H54 (cell line): ENCODE measurements around the gene ZSWIM6.

Experiments used
- DNase-seq: peaks from one replicate; pipeline ENCODE4 v3.0.0; 2011; ENCODE audit warnings: low spot score, mixed read lengths; ENCODE audit not compliant: insufficient read length
- FAIRE-seq: peaks from 3 replicates; lab custom pipeline; 2011; peaks lifted over from hg19 to GRCh38; lab: Jason Lieb, UNC
- POLR2A ChIP-seq: IDR thresholded peaks from 2 replicates; pipeline ENCODE4 v1.6.1; 2011; ENCODE audit warnings: low read depth, mild to moderate bottlenecking, low read length

Gene ZSWIM6

DNA sequence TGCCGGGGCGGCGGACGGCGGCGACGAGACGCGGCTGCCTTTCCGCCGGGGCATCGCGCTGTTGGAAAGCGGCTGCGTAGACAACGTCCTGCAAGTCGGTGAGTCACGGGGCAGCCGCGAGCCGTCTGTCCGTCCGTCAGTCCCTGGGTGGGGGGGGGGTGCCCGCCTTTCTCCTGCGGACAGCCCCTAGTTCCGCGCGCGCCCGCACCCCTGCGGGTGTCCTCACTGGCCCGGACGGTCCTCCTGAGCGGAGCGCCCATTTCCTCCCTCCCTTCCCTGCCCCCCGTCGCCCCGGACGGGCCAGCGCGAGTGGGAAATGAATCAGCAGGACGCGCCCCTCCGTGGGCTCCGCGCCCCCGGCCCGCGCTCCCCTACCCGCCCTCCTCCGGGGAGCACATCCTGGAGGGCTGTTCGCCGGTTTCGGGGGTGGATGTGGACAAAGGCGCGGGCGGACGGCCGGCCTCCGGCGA is 828 bp downstream of the ZSWIM6 start:
- FAIRE-seq (no peak), DNase-seq (peak; percentile 56)

DNA sequence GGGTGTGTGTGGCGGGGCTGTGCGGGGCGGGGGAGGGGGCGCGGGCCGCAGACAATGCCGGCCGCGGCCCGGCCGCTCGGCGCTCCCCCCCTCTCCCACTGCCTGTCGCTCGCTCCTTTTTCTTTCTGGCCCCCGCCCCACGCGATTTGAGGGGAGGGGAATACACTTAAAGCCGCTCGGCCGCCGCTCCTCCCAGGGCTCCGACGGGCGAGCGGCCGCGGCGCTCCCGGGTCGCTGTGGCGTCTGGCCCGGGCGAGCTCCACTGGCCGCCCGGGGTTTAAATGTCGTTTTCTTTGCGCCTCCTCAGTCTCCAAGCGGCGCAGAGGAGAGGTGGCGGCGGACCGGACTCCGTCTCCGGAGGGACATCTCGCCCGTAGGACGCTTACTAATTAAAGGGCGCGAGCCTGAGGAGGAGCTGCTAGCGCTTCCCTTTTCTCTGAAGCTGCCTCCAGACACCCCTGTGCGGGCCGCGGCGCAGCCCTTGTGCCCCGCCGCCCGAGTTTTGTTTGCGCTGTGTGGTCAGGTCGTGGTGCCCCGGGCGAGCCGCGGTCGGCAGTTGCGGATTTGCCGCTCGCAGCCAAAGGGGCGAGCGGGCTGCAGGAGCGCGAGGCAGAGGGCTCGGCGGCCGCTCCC is 1.4 kb downstream of the ZSWIM6 start:
- peak; percentile 33 for DNase-seq

More for the DNA sequence above, 828 bp downstream of the ZSWIM6 start:
- TF ChIP-seq POLR2A, result no peak; the same call in 1 of the 2 replicates

DNA sequence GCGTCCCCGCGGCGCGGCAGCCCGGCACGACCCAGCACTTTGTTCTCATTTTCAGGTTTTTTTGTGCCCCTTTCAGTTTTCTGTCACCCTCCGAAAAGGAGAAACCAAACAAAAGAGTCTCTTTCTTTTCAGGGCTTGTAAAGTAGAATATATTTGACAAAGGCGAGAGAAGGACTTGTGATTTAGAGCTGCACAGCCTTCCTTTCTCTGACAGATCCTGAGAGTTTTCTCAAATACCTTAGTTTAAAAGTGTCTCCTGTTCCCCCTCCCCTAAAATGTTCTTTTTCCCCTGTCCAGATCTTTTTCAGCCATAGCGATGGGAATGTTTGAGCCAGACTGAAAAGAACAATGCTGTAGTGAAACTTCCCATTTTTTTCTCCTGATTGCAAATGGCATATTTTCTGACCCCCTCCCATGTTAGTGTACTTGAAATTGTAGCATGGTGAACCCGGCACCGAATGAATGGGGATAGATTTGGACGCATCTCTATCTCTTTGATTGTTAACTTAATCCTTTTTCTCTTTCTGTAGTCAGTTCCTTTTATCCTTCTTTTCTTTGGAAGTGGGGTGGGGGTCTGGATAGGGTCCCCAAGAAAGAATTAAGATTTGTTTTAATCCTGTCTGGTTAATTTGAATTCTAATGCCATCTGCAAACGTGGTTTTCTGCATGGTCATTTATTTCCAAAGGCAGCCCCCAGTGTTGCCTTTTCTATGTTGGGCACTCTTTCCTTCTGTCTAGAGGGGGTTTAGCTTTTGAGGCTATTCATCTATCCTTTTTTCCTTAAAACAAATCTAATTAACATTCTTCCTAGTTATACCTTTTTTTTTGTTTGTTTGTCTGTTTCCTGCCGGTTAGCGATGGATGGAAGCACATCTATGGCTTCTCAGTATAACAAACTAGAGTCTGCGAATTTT is 2.2 kb downstream of the ZSWIM6 start:
- no peak for TF ChIP-seq POLR2A
- no peak for FAIRE-seq
- no peak for DNase-seq

More for the DNA sequence above, 1.4 kb downstream of the ZSWIM6 start:
- FAIRE-seq, result no peak
- no peak for TF ChIP-seq POLR2A

DNA sequence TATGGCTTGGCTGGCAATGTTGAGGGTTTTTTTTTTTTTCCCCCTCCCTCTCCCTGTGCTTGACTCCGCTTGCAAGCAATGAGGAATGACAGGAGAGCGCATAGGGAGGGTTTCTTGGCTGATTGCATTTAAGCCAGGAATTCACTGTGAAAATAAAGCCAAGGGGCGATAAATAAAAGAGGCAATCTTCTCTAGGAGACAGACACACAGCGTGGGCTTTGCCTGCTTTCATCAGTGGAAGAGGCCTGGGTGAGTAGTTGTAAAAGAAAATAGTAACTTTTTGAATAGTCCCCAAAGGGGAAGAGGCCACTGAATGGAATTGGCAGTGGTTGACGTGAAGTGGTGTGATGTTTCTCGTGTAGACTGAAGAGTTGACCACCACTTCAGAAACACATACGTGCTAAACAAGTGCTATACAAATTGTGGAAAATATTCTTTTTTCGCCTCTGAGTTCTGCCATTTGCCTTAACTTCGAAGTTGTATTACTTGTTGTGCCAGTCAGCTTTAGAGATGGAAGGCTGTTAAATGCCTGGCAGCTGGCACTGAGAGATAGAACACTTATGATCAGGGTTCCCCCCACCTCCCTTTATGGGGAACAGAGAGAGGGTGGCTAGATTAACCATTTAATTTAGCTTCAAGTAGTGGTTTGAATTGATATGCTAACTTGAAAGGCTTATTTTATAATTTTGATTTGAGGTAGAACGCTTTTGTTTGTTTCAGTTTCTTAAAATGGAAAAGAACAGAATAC is 3.0 kb downstream of the ZSWIM6 start:
- no peak for TF ChIP-seq POLR2A
- no peak for FAIRE-seq
- DNase-seq, result no peak

DNA sequence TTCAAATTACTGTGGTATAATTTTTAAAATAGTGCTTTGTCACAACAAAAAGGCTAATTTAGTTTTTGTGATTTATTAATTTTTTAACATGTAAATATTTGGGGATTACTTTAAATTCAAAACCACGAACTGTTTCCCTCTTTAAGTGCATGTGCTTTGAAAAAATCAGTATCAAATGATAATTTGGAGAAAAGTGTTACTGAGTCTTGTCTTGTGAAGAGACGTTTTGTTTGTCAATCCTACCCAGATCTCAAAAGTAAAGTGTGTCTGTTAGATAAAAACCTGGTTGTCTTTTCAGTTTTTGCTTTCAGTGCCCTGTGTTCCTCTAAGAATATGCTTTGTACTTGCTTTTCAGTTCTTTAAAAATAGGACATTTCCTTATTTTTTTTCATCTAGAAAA is 7.7 kb downstream of the ZSWIM6 start:
- DNase-seq (no peak), FAIRE-seq (no peak)
- no peak for TF ChIP-seq POLR2A

DNA sequence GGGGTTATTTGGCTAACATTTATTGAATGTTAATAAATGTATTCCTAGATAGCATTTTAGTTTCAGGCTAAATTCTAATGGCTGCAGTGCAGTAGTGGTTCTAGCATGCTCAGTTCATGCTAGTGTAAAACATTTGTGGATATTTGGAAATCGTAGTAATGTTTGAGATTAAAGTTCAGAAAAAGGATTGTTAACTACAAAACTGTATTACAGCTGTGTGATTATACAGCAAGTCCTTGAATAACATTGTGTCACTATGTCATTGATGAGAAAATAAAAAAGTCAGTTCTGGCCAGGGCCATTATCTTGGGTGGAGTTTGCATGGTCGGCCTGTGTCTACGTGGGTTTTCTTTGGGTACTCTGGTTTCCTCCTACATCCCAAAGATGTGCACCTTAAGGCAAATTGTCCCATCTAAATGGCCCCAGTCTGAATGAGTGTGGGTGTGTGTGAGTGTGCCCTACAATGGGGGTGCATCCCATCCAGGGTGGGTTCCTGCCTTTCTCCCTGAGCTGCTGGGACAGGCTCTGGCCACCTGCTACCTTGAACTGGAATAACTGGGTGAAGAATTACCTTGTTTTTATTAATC is 8.8 kb downstream of the ZSWIM6 start:
- no peak for TF ChIP-seq POLR2A
- DNase-seq (no peak), FAIRE-seq (peak; percentile 15)

DNA sequence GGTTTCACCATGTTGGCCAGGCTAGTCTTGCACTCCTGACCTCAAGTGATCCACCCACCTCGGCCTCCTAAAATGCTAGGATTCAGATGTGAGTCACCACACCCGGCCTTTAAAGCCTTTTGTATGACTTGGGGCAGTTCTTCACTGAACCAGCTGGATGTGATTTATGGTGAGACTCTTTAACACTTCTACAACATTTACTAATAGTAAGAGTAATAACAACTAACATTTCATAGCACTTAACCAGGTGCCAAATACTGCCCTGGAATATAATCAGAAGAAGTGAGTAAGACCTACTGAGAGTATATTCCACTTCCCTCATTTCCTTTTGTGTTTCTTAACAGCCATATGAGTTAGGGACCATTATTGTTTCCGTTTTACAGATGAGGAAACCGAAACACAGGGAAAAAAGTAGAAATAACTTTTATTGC is 10.0 kb downstream of the ZSWIM6 start:
- FAIRE-seq (peak; percentile 99), DNase-seq (no peak)
- TF ChIP-seq POLR2A, result no peak

DNA sequence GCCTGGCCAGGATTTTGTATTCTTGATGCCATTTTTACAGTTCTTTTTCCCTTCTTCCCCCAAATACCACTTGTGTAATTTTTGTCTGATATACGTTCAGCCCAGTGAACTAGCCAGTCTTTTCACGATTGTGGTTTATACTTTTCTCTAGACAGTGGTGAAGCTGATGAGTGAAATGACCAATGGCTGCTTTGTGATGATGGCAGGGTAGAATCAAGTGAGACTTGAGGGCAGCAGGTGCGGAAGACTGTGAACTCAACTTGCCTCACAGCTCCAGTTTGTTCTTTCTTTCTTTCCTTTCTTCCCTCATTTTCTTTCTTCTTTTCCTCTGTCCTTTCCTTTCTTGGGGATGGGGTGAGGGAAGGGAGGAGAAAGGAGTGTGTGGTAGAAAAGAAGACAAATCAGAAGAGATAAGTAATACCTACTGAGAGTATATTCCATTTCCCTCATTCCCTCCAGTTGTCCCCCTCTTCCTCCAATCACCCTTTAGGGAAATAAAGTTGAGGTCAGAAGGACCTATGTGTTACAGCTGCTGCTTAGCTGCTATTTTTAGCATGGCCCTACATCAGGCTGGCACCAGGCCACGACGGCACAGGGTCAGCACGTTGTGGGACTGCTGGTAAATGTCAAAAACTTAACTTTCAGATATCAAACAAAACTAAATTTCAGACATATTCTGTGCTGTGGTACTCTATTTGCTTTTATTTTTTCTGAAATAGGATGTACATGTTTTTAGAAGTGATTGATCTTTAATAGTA is 12.3 kb downstream of the ZSWIM6 start:
- FAIRE-seq, result no peak
- no peak for DNase-seq
- no peak for TF ChIP-seq POLR2A

DNA sequence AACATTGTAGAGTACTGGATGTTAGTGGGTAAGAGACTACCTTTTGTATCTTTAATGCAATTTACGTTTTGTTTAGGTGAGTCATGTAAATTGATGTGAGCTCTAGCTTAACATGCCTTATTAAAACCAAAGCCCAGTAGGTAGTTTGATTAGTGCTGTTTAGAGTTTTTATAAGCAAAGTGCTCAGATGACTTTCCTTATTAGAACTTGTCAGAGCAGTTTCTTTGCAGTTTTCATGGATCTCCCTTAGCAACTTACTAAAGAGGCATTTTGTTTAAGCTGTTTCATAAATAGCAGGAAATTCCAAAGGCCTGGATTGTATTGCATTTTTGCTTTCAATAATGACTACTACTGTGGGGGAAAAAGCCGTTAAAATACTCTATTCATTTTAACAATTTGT is 14.5 kb downstream of the ZSWIM6 start:
- TF ChIP-seq POLR2A, result no peak
- no peak for DNase-seq
- FAIRE-seq, result no peak

DNA sequence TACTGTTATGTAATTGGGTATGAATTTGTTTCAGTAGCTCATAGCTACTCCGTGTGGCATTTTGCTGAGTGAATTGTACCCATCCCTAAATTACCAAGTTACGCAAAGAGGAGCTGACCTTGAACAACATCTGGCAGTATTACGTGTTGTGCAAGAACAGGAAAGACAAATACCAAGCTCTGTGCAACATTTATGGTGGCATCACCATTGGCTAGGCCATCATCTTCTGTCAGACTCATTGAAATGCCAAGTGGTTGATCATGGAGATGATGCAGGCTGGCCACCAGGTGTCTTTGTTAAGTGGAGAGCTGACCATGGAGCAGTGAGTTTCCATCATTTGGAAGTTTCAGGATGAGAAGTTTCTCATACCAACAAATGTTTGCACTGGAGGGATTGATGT is 15.0 kb downstream of the ZSWIM6 start:
- DNase-seq, result no peak
- FAIRE-seq, result peak; percentile 36
- no peak for TF ChIP-seq POLR2A

DNA sequence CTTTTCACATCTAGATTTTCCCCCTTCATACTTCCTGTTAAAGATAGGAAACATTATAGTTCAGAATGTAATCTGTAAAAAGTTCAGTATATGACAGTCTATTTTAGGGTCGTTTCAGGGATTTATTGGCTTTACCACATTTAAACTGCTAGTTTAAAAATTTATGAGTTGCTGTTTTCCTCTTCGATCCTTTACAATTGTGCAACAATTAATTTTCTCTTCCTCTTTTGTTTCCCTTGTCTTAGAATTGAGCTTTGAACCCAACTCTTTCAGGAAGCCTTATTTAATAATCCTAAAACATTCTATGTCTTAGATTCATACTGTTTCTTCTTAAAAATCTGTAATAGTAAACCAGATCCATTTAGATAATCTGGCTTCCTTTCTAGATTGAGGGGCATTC is 16.4 kb downstream of the ZSWIM6 start:
- FAIRE-seq (no peak), DNase-seq (no peak)
- TF ChIP-seq POLR2A, result no peak

DNA sequence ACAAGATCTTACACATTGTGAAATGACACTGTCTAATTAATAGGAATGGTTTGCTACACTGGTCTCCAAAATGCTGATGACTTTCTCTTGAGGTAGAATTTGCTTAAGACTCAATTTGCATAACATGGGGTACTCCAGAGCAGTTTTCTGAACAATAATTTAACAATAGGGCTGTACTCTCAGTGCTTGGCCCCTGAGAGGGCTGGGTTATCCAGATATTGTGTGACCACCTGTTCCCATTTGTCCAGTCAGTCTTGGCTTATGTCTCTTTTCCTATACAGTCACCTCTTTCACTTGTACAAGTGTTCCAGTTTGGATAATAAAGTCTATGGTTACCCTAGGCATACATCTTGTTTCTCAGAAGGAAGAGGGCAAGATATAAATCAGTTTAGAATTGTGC is 17.9 kb downstream of the ZSWIM6 start:
- FAIRE-seq, result no peak
- no peak for TF ChIP-seq POLR2A

DNA sequence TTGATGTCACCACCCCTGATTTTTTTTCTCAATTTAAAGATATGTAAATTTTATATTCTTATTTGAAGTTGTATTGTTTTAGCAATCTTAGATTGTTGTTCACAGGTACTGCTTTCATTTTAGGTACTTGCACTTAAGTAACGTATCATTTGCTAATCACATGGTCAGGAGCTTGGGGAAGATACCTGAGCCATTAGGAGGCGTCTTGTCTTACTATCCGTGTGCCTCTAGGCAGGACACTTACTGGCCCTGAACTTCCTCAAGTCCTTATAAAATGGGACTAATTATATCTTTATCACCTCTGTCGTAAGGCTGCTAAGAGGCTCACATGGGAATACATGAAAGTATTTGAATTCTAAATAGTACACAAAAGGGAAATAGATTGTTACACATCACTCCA is 18.5 kb downstream of the ZSWIM6 start:
- no peak for DNase-seq
- FAIRE-seq, result no peak
- no peak for TF ChIP-seq POLR2A

More for the DNA sequence above, 17.9 kb downstream of the ZSWIM6 start:
- no peak for DNase-seq
